GM23248 (cell line): ENCODE measurements around the gene HBQ1.
"Not testable (repeated sequence)": the region's sequence is repeated elsewhere in the genome, so short reads cannot be mapped to it uniquely, and the experiment has no call there.

Experiments
- EZH2 ChIP-seq: fragments of 200-600 bp; sonication (generic); IDR thresholded peaks from 2 replicates; pipeline ENCODE4 v1.6.1; 2018; ENCODE audit warnings: antibody characterized with exemption, mild to moderate bottlenecking; ENCODE audit not compliant: insufficient read depth, poor library complexity, severe bottlenecking
- EZH2phosphoT487 ChIP-seq: fragments of 200-600 bp; sonication (generic); IDR thresholded peaks from 2 replicates; pipeline ENCODE4 v1.6.1; 2018; ENCODE audit warnings: antibody characterized with exemption, moderate library complexity, mild to moderate bottlenecking, low read depth; ENCODE audit not compliant: insufficient read depth

DNA sequence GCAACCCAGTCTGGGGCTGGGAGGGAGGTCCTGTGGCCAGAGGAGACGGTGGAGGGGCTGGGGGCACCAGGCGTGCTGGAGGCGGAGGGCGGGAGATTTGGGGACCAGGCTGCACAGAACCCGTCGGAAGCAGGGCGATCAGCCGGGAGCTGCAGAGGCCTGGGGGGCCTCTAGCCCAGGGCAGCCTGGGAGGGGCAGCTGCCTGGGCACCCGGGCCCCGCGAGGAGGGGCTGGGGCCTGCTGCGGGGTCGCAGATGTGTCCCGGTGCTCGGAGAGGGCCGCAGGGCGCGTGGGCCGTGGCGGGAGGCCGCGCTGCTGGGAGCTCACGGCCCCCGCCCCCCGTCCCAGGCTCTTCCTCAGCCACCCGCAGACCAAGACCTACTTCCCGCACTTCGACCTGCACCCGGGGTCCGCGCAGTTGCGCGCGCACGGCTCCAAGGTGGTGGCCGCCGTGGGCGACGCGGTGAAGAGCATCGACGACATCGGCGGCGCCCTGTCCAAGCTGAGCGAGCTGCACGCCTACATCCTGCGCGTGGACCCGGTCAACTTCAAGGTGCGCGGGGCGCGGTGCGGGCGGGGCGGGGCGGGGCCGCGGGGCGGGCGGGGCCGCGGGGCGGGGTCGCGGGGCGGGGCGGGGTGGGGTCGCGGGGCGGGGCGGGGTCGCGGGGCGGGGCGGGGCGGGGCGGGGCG, 16.0 kb upstream of the HBQ1 start:
- not testable (repeated sequence) for TF ChIP-seq EZH2, EZH2phosphoT487
